Type B pancreatic cell (in vitro differentiated cells): ENCODE data around the gene CNTNAP2. TPM values are rescaled to one million over a fixed set of nuclear protein-coding genes. Genes with fewer than 3 reads are reported as not detected.

Experiments
- DNase-seq: peaks from one replicate; pipeline ENCODE4 v3.0.0; 2021; ENCODE audit warnings: mixed read lengths; ENCODE audit not compliant: unreplicated experiment; ENCODE audit errors: extremely low spot score
- H3K27ac Mint-ChIP-seq: 2 replicates; pipeline ENCODE4 v1.8.0; 2021; ENCODE audit warnings: mild to moderate bottlenecking, mixed read lengths
- H3K27me3 Mint-ChIP-seq: 2 replicates; pipeline ENCODE4 v1.8.0; 2021; ENCODE audit warnings: mixed read lengths
- H3K36me3 Mint-ChIP-seq: 2 replicates; pipeline ENCODE4 v1.8.0; 2021; ENCODE audit warnings: mixed read lengths
- H3K4me1 Mint-ChIP-seq: one replicate; pipeline ENCODE4 v1.8.0; 2021; ENCODE audit warnings: mixed read lengths; ENCODE audit not compliant: unreplicated experiment
- H3K4me3 Mint-ChIP-seq: 2 replicates; pipeline ENCODE4 v1.8.0; 2021; ENCODE audit warnings: mild to moderate bottlenecking, mixed read lengths
- H3K9me3 Mint-ChIP-seq: 2 replicates; pipeline ENCODE4 v1.8.0; 2021; ENCODE audit warnings: mixed read lengths
- total RNA-seq: library from RNA; stranded (reverse); gene quantifications from 2 replicates; pipeline ENCODE4 v1.2.1, GENCODE V29; 2021; ENCODE audit warnings: low replicate concordance
- TF ChIP-seq, protein P1 (sequence below): fragments of 200-600 bp; sonication (generic); conservative IDR thresholded peaks from 2 replicates; pipeline ENCODE4 v1.5.0; 2021; ENCODE audit warnings: antibody characterized with exemption, mild to moderate bottlenecking

The CNTNAP2 gene
- total RNA-seq, 1 donor from 2014 or later, result 26.8 TPM

- no peak overlapping the region for H3K27ac Mint-ChIP-seq
- H3K4me3 Mint-ChIP-seq, result no peak overlapping the region
- TF ChIP-seq, protein P1, sequence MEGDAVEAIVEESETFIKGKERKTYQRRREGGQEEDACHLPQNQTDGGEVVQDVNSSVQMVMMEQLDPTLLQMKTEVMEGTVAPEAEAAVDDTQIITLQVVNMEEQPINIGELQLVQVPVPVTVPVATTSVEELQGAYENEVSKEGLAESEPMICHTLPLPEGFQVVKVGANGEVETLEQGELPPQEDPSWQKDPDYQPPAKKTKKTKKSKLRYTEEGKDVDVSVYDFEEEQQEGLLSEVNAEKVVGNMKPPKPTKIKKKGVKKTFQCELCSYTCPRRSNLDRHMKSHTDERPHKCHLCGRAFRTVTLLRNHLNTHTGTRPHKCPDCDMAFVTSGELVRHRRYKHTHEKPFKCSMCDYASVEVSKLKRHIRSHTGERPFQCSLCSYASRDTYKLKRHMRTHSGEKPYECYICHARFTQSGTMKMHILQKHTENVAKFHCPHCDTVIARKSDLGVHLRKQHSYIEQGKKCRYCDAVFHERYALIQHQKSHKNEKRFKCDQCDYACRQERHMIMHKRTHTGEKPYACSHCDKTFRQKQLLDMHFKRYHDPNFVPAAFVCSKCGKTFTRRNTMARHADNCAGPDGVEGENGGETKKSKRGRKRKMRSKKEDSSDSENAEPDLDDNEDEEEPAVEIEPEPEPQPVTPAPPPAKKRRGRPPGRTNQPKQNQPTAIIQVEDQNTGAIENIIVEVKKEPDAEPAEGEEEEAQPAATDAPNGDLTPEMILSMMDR, result no peak
- no peaks in the 10 kb centered on the region for H3K4me1 Mint-ChIP-seq
- H3K27me3 Mint-ChIP-seq, result no peaks in the 10 kb centered on the region
- H3K9me3 Mint-ChIP-seq, result no peaks in the 10 kb centered on the region
- H3K36me3 Mint-ChIP-seq, result no peaks in the 10 kb centered on the region
- DNase-seq, result no peak
These were observed 1080.4 kb downstream of the CNTNAP2 start for GRCh38 chr7:147197006-147197405.

DNA sequence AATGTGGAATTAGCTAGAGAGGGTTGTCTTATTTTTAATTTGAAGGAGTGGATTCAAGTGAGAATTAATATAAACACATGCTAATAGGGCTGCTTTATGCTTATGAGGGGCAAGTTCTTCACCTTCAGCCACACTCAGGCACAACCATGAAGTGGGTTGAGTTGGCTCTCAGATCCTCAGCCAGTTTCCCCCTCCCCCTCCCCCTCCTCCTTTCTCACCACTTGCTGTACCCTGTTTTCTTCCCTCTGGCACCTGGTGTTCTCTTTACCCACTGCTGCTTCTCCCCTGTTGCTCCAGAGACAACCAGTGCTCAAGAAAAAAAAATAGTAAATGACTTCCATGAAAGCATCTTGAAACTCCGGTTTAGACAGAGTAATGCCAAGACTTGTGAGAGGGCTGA, 1083.3 kb downstream of the CNTNAP2 start:
- Mint-ChIP-seq H3K27ac (no peak overlapping the region), H3K4me3 (no peak overlapping the region), H3K36me3 (no peaks in the 10 kb centered on the region), H3K9me3 (no peaks in the 10 kb centered on the region), H3K4me1 (no peaks in the 10 kb centered on the region), H3K27me3 (no peaks in the 10 kb centered on the region)
- no peak for DNase-seq
- TF ChIP-seq, protein P1, result no peak

DNA sequence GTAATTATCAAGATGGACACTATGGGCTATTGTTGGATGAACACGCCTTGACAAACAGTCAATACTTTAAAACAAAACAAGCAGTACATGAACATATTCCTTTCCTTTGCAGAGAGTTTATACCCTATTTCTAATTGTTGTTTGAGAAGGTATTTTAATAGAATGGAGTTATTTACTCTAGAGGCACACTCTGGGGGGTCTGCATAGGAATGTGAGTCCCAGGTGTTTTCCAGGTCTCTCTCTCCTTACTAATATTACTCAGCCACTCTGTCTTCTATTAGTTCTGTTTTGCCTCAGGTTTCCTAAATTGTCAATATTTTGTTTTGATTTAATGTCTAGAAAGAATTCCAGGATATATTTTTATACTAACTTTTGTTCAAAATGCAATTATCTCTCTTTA, 1091.4 kb downstream of the CNTNAP2 start:
- H3K4me1 Mint-ChIP-seq, result no peaks in the 10 kb centered on the region
- H3K27me3 Mint-ChIP-seq, result no peaks in the 10 kb centered on the region
- H3K9me3 Mint-ChIP-seq, result no peaks in the 10 kb centered on the region
- TF ChIP-seq, protein P1, result no peak
- no peak overlapping the region for H3K27ac Mint-ChIP-seq
- H3K36me3 Mint-ChIP-seq, result no peaks in the 10 kb centered on the region
- no peak for DNase-seq
- no peak overlapping the region for H3K4me3 Mint-ChIP-seq

DNA sequence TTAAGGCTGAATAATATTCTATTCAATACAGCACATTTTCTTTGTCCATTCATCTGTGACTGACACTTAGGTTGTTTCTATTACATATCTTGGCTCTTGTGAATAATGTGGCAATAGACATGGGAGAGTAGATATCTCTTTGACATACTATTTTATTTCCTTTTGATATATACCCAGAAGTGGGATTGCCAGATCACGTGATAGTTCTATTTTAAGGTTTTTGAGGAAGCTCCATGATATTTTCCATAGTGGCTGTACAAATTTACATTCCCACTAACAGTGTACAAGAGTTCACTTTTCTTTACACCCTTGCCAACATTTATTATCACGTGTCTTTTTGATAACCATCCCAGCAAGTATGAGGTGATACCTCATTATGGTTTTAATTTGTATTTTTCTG, 1114.7 kb downstream of the CNTNAP2 start:
- H3K9me3 Mint-ChIP-seq, result no peaks in the 10 kb centered on the region
- H3K27ac Mint-ChIP-seq, result no peak overlapping the region
- TF ChIP-seq, protein P1, result no peak
- no peaks in the 10 kb centered on the region for H3K4me1 Mint-ChIP-seq
- H3K27me3 Mint-ChIP-seq, result no peaks in the 10 kb centered on the region
- H3K36me3 Mint-ChIP-seq, result no peaks in the 10 kb centered on the region
- no peak overlapping the region for H3K4me3 Mint-ChIP-seq
- DNase-seq, result no peak

- no peaks in the 10 kb centered on the region for H3K36me3 Mint-ChIP-seq
- H3K27me3 Mint-ChIP-seq, result no peaks in the 10 kb centered on the region
- no peak overlapping the region for H3K4me3 Mint-ChIP-seq
- no peak overlapping the region for H3K27ac Mint-ChIP-seq
- no peaks in the 10 kb centered on the region for H3K4me1 Mint-ChIP-seq
- no peaks in the 10 kb centered on the region for H3K9me3 Mint-ChIP-seq
- TF ChIP-seq, protein P1, result no peak
- no peak for DNase-seq
These were observed 1119.2 kb downstream of the CNTNAP2 start for GRCh38 chr7:147235645-147236382.
